T47D (cell line): ENCODE measurements around the gene MVD.

ENCODE experiments used
- DNase-seq, 2 experiments: peaks; one replicate each; pipeline versions ENCODE4 v3.0.0 to v3.0.0-alpha.2; 2011 to 2012; ENCODE audit warnings: low read depth in 1 of 2, low spot score in 1 of 2
- JUND ChIP-seq: IDR thresholded peaks from 2 replicates; pipeline ENCODE4 v1.6.1; 2012; ENCODE audit warnings: low read depth
- in situ Hi-C: cut with HindIII; loops from 2 replicates; pipeline ENCODE4 v1.10.0; 2016; ENCODE audit warnings: low sequenced_read_pairs, low pct_unique_long_range_greater_than_20kb

The MVD gene

DNA sequence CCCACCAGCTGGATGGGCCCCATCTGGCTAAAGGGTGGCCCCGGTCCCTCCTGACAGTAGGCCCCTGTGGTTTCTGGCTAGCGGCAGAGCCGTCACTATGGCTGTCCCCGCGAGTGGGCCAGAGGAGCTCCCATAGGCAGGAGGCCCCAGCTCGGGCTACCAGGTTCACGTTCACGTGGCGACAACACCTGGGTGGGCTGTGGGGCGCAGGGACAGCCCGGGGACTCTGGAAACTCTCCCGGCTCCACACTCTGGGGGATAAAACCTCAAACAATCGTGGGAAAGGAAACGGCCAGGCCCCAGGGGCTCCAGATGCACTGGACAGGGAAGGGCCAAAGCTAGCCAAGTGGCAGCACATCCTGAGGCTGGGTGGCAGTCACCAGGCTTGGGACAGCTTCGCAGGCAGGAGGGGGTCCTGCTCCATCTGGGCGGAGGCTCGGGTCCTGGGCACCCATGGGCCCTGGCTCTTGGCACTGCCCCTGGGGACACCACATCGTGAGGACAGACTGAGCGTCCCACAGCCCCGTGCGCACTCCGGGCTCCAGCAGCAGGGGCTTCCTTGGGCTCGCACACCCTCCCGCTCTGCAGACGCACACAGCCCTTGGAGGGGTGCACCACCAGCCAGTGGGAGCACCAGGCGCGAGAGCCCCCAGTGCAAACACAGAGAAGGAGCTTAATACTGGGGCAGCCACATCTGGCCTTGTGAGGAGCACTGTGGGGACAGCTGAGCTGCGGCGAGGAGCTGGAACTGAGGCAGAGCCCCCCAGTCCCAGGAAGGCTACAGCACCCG is 38.9 kb upstream of the MVD start:
- no peak for TF ChIP-seq JUND
- in situ Hi-C loops = no loop called here
- DNase-seq = no peak

DNA sequence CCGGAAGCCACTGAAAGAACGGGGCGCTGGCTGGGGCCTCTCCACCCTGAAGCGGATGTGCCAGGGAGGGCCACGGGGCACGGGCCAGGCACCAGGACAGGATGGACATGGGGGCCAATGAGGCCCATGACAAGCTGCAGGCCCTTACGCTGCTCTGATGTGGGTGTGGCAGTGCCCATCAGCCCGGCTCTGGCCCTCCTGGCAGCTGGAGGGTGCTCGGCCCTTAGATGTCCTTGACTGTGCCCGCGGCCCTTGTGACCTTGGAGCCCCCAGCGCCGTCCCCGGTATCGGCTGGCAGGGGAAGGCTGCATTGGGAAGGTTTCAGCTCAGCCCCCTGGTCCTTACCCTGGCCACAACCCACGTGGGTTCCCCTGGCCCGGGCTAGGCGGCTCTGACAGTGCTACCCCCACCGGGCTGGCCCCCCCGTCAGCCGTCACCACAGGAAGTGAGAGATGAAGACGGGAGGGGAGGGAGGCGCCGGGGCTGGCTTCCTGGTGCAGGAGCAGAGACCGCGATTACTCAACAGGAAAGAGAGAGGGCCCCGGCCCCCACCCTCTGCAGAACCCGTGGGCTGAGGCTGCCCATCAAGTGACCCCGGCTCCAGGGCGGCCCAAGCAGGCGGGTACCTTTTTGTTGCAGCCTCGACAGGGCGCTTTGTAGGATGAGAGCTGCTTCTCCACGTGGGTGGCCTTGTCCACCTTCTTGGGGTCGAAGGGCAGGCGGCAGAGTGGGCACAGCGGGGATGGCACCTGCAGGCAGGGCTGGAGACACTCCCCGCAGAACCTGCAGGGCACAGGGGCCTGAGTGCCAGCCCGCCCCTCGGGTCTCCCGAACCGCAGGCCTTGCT is 38.0 kb upstream of the MVD start:
- no peak for DNase-seq
- no peak for TF ChIP-seq JUND
- in situ Hi-C loops = no loop called here

DNA sequence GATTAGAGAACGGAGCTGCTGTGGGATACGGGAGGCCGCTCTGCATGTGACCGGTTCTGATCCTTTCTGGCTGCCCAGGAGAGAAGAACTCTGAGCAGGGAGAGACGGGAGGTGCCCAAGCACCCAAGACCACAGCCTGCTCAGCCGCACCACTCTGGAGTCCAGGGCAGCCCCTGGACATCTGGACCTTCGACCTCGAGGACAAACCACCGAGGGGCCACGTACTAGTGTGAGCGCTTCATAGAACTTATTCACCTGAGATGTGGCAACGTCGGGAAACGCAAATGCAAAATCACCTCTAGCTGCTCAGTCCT is 37.4 kb upstream of the MVD start:
- TF ChIP-seq JUND = no peak
- in situ Hi-C loops = no loop called here
- no peak for DNase-seq

DNA sequence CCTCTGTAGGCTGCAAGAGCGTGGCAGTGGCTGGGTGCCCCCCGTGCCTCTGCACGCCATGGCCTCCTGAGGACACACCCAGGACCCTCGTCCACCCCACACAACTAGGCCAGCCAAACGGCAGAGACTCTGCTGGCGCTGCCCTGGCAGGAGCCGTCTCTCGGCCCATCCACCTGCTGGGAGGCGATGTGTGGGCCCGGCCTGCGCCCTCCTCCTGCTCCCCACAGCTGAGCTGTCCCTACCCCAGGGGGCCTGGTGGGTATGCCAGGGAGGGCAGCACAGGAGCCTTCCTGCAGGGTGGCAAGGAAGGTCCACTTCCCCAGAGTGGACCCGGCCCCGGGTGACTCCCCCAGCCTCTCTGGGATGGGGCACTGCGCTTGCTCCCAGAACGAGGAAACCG is 36.3 kb upstream of the MVD start:
- no peak for DNase-seq
- in situ Hi-C loops = no loop called here

DNA sequence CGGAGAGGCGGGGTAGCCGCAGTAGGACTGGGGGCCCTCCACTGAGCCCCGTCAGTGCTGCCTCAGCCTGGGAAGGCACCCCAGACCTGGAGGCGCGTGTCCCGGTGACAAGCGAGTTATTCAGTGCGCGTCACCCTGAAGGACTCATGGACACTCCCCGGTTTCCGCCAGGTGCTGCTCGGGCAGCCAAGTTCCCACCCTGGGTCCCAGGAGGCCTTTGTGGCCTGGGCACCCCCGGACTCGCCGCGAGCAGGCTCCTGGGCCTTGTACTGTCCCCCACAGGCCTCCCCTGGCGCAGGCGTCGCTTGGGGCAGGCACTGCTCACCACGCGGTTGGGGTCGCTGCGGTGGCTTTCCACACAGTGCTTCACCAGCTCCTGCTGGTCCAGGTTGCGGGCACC is 35.8 kb upstream of the MVD start:
- no peak for TF ChIP-seq JUND
- in situ Hi-C loops = no loop called here

More for the DNA sequence above, 36.3 kb upstream of the MVD start:
- no peak for TF ChIP-seq JUND

DNA sequence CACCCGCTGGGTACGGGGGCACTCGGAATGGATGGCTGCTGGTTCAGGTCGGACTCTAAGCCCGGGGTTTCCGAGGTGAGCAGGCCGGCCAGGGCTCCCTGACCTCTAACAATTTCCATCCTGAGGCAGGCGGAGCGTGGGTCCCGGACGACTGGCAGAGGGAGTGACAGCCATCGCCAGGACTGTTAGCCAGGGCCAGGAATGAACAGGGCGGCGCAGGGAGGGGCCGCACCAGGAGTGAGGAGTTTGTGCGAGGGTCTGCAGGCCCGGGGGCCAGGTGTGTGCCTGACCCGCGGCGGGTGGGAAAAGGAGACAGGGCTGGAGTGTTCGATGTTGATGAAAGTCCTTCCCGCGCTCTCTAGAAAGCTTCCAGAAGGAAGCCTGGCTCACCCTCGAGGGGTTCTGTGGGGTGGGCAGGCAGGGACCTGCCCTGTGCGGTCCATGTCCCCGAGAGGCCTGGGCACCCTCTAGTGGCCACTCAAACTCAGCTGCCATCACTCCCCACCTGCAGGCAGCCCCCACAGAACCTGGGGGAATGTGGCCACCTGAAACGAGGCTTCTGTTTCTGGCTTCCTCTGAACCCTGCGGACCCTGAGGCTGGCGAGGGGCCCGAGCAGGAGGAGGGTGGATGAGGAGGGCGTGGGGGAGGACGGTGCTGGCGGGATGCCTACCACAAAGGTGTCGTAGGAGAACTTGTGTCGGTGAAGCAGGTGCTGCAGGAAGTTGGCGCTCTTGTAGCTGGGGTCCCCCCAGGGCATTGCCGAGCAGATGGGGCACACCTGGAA is 35.1 kb upstream of the MVD start:
- DNase-seq = peak in 1 of 2 experiments; percentile 24
- TF ChIP-seq JUND = no peak
- in situ Hi-C loops = no loop called here

More for the DNA sequence above, 35.8 kb upstream of the MVD start:
- DNase-seq = no peak

DNA sequence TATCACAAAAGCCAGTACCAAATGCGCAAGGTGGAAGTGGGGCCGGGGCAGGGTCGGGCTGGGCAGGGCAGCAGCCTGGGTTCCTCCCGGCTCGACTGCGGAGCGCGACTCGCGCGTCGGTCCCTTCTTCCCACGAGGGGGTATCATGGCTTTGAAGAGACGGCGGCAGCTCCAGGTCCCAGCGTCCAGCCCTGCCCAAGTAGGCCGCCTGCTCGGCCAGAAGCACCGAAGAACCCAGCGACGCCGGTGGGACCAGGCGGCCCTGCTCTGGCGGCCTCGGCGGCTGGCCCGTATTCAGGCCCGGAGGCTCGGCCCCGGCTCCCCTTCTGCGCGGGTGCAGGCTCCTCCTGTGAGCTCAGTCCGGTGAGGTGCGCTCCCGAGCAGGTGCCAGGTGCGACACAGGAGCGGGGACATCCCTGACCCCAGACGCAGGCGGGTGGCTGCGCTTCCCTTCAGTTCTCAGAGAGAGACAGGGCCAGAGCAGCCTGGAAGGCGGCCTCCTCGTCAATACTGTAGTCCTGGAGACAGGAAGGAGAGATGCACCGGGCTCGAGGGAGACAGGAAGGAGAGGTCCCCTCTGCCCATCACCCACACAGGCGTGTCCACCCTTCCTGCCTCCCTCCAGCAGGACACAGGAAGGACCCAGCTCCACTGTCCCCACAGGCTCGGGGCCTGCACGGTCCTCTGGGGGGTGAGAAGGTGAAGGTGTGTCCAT is 34.4 kb upstream of the MVD start:
- no peak for TF ChIP-seq JUND
- in situ Hi-C loops = no loop called here
- no peak for DNase-seq

DNA sequence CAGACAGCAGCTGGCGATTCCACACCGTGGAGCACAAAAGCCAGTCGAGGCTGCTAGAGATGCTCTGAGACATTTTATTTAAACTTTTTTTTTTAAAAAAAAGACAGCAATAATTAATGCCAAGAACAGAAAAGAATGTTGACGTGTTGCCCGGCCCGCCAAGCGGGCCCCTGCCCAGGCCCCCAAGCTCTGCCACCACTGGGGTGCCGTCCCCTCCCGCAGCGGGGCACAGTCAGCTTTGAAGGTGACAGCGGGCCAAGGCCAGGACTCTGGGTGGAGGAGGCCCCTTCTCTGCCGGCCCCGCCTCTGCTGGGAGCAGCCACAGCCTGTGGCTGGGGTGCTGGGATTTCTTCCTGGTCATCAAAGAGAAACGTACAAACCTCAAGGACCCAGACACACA is 33.5 kb upstream of the MVD start:
- in situ Hi-C loops = no loop called here
- TF ChIP-seq JUND = no peak
- no peak for DNase-seq

DNA sequence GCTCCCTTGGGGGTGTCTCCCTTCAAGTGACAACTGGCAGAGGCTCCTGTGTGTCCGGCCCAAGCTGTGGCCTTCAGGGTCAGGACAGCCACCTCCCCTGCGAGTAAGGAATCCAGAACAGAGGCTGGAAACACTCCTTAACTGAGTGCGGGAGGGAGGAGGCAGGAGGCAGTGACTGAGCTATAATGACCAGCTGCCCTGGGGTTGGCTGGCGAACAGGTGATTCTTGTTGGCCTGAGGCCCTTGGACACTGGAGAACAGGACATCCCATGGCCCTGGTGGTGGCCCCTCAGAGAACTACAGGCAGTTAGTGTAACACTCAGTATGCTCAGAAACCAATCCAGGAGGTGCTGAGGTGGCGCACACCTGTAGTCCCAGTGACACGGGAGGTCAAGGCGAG is 32.9 kb upstream of the MVD start:
- no peak for DNase-seq
- in situ Hi-C loops = no loop called here
- TF ChIP-seq JUND = no peak

DNA sequence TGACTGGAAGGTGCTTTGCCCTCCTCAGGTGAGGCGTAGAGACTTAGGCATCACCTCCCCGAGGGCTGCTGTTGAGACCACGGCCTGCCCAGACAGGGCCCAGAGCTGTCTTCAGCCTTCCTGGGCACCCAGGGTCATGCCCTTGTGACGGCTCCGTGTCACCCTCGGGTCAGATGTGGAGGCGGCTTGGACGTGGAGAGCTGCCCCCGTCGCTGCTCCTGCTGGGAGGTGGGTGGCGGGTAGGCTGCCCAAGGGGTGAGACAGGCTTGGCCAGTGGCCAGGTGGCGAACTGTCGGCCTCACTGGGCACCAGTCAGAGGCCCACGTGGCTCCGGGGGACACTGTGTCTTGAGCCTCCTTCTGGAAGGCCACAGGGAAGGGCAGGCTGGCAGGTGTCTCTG is 32.3 kb upstream of the MVD start:
- in situ Hi-C loops = no loop called here
- DNase-seq = no peak

DNA sequence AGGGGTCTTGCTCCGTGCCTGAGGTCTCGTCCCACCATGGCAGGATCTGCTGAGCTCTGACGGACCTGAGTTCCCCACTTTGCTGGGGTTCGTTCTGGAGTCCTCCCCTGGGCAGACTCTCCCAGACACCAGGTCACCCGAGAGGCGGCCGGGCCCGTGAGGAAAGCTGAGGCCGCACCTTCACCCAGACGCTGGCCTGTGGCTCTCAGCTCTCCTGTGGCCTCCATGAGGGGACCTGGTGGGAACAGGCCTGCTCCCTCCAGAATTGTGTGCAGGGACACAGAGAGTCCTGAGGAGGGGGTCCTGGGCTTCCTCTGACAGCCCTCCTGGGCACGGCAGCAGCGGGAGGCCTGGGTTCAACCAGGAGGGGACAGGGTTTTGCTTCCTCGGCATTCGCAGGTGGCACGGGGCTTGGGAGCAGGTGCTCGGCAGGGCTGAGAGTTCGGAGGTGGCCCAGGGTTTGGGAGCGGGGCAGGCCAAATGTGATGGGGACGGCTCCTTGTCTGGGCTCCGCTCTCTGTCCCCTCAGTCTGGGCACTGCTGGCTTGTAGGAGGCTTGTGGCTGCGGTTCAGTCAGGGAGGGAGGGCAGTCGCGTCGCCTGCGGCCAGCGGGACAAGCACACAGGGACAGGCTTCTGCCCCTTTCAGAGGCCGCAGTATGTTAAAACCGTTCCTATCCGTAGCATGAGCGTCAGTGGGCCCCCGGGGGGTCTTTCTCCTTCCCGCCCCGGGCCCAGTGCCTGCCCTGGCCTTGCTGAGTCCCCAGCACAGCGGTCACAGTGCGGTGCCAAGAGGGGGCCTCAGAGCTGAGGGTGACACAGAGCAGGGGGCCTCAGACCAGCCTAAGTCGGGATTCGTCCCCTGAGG is 31.6 kb upstream of the MVD start:
- TF ChIP-seq JUND = no peak
- no peak for DNase-seq
- in situ Hi-C loops = no loop called here

More for the DNA sequence above, 32.3 kb upstream of the MVD start:
- no peak for TF ChIP-seq JUND
